Endothelial cell of umbilical vein (primary cell): ENCODE data around the gene H1-8. TPM values are rescaled to one million over a fixed set of nuclear protein-coding genes. Genes with fewer than 3 reads are reported as not detected.
A peak's percentile ranks its signal among the peaks of the same experiment; 100 is the strongest.

ENCODE experiments used
- BruUV-seq: library from RNA; stranded (reverse); fragments of 400-500 nt; replicated peaks from 2 replicates; lab custom pipeline; 2021; lab: Mats Ljungman, UMichigan
- CTCF ChIA-PET: fragments of 300-600, 350-600 bp; sonication (Branson Sonifier 250); formaldehyde crosslinking; loops from one replicate; lab custom pipeline; 2021; ENCODE audit warnings: antibody characterized with exemption, inconsistent platforms; lab: Charles Lee
- POLR2A ChIA-PET: fragments of 300-600, 350-600 bp; sonication (Branson Sonifier 250); formaldehyde crosslinking; loops from one replicate; lab custom pipeline; 2021; ENCODE audit warnings: antibody characterized with exemption, inconsistent platforms; lab: Charles Lee
- DNase-seq: peaks from one replicate; pipeline ENCODE4 v3.0.0-alpha.2; 2011; ENCODE audit warnings: low read depth, low spot score
- FAIRE-seq: peaks from 2 replicates; lab custom pipeline; 2011; peaks lifted over from hg19 to GRCh38; lab: Jason Lieb, UNC
- H2AFZ ChIP-seq: 2 replicates; pipeline ENCODE4 v1.6.0; 2012; ENCODE audit warnings: low read depth, low read length, control low read depth, inconsistent platforms
- H3K27ac ChIP-seq: 2 replicates; pipeline ENCODE4 v1.5.1; 2011; ENCODE audit warnings: low read depth, mild to moderate bottlenecking, control low read depth, low read length, moderate library complexity; ENCODE audit not compliant: insufficient read depth
- H3K27me3 ChIP-seq, 2 experiments: 2 replicates each; pipeline versions ENCODE4 v1.6.0 to v1.6.1; 2011; ENCODE audit warnings: low read length in 2 of 2, mixed read lengths in 1 of 2; ENCODE audit not compliant: control insufficient read depth in 2 of 2, insufficient read depth in 2 of 2
- H3K36me3 ChIP-seq, 2 experiments: 2 replicates in 1 of 2; 3 replicates in 1 of 2; pipeline ENCODE4 v1.5.1; 2011; ENCODE audit warnings: low read length in 2 of 2, mild to moderate bottlenecking in 1 of 2, moderate library complexity in 1 of 2; ENCODE audit not compliant: control insufficient read depth in 2 of 2, insufficient read depth in 2 of 2; ENCODE audit errors: extremely low read depth in 1 of 2
- H3K4me1 ChIP-seq: 3 replicates; pipeline ENCODE4 v1.5.1; 2011; ENCODE audit warnings: mild to moderate bottlenecking, low read length; ENCODE audit not compliant: control insufficient read depth, insufficient read depth; ENCODE audit errors: extremely low read depth
- H3K4me2 ChIP-seq: 2 replicates; pipeline ENCODE4 v1.6.1; 2011; ENCODE audit warnings: low read length, control low read depth, mixed read lengths; ENCODE audit not compliant: insufficient read depth
- H3K4me3 ChIP-seq, 3 experiments: fragments of 200-600 bp in 1 of 3; sonication (generic), shearing (Covaris generic) in 1 of 3; replicated peaks in 1 of 3; 2 replicates each; pipeline ENCODE4 v1.5.1; 2011 to 2016; ENCODE audit warnings: control low read depth in 3 of 3, low read length in 3 of 3, mild to moderate bottlenecking in 2 of 3, inconsistent platforms in 1 of 3, low read depth in 1 of 3, moderate library complexity in 1 of 3; ENCODE audit not compliant: insufficient read depth in 1 of 3
- H3K79me2 ChIP-seq: 2 replicates; pipeline ENCODE4 v1.6.0; 2012; ENCODE audit warnings: low read length, inconsistent platforms; ENCODE audit not compliant: control insufficient read depth, insufficient read depth
- H3K9ac ChIP-seq: replicated peaks from 2 replicates; pipeline ENCODE3; 2011; ENCODE audit warnings: low read length, control low read depth; ENCODE audit not compliant: insufficient read depth; ENCODE audit errors: extremely low read depth
- H3K9me1 ChIP-seq: replicated peaks from 3 replicates; pipeline ENCODE4 v1.6.0; 2011; ENCODE audit warnings: mild to moderate bottlenecking, low read length; ENCODE audit not compliant: control insufficient read depth, insufficient read depth; ENCODE audit errors: extremely low read depth
- H3K9me3 ChIP-seq: replicated peaks from 2 replicates; pipeline ENCODE4 v1.5.1; 2012; ENCODE audit warnings: low read length, inconsistent platforms; ENCODE audit not compliant: control insufficient read depth, insufficient read depth
- H4K20me1 ChIP-seq: replicated peaks from 2 replicates; pipeline ENCODE3; 2011; ENCODE audit warnings: mild to moderate bottlenecking, low read length; ENCODE audit not compliant: control insufficient read depth, insufficient read depth; ENCODE audit errors: extremely low read depth
- EZH2 ChIP-seq: IDR thresholded peaks from 2 replicates; pipeline ENCODE4 v1.6.1; 2012; ENCODE audit warnings: borderline replicate concordance, low read depth, mild to moderate bottlenecking, moderate library complexity, low read length, inconsistent platforms; ENCODE audit not compliant: severe bottlenecking
- FOS ChIP-seq: IDR thresholded peaks from 2 replicates; pipeline ENCODE4 v1.6.1; 2011; ENCODE audit warnings: mild to moderate bottlenecking, low read length, moderate library complexity, borderline replicate concordance; ENCODE audit not compliant: insufficient read depth
- GATA2 ChIP-seq: IDR thresholded peaks from 2 replicates; pipeline ENCODE4 v1.7.0; 2011; ENCODE audit warnings: low read depth, mild to moderate bottlenecking, moderate library complexity, mixed read lengths, low read length; ENCODE audit not compliant: insufficient read length, insufficient read depth
- JUN ChIP-seq: IDR thresholded peaks from 2 replicates; pipeline ENCODE4 v1.6.1; 2011; ENCODE audit warnings: borderline replicate concordance, low read depth; ENCODE audit not compliant: insufficient read length, insufficient read depth
- MYC ChIP-seq: IDR thresholded peaks from one replicate; pipeline ENCODE4 v1.6.1; 2011; ENCODE audit warnings: mild to moderate bottlenecking, low read depth, low read length
- POLR2A ChIP-seq: IDR thresholded peaks from 2 replicates; pipeline ENCODE4 v1.6.1; 2012; ENCODE audit warnings: low read depth, mild to moderate bottlenecking, control low read depth, low read length
- POLR2AphosphoS5 ChIP-seq: IDR thresholded peaks from 2 replicates; pipeline ENCODE4 v1.6.1; 2012; ENCODE audit warnings: low read depth, mild to moderate bottlenecking, control low read depth, low read length, moderate library complexity; ENCODE audit not compliant: insufficient read depth
- dilution Hi-C: fragments of 300-500 bp; cut with MboI; formaldehyde crosslinking; loops from one replicate; pipeline ENCODE4 v1.15.0; 2019; ENCODE audit warnings: low sequenced_read_pairs; ENCODE audit not compliant: extremely low pct_ligation_motif_present
- intact Hi-C: fragments of 100-400 bp; cut with micrococcal nuclease; formaldehyde crosslinking; loops from one replicate; pipeline ENCODE4 v1.10.0; 2022
- polyA plus RNA-seq, 4 experiments: library from polyadenylated mRNA; depleted of rRNA in 3 of 4; stranded (reverse) in 3 of 4; unstranded in 1 of 4; fragments of >200 nt; gene quantifications; 2 replicates each; pipeline versions ENCODE4 v1.2.1 to v1.2.3, GENCODE V29; 2011 to 2012; ENCODE audit warnings: missing spikeins in 1 of 4
- total RNA-seq: library from RNA; stranded (reverse); gene quantifications from 2 replicates; pipeline ENCODE4 v1.2.3, GENCODE V29; 2021
- TF ChIP-seq, protein P1 (sequence below): IDR thresholded peaks from 2 replicates; pipeline ENCODE4 v1.6.1; 2011; ENCODE audit not compliant: insufficient read depth, insufficient read length
- TF ChIP-seq, protein P2 (sequence below), 2 donors: IDR thresholded peaks; 1 replicate in 1 of 2; 2 replicates in 1 of 2; pipeline ENCODE4 v1.5.1; 2011; ENCODE audit warnings: low read length in 2 of 2, mild to moderate bottlenecking in 2 of 2, moderate library complexity in 2 of 2, control low read depth in 1 of 2, inconsistent platforms in 1 of 2, low read depth in 1 of 2; ENCODE audit not compliant: insufficient read depth in 1 of 2; ENCODE audit errors: extremely low read depth in 1 of 2

H1-8 gene
- total and polyA plus RNA-seq, 2 donors (not counting 3 experiments of a cell fraction or from before 2014, with no cell fraction given): not detected

DNA sequence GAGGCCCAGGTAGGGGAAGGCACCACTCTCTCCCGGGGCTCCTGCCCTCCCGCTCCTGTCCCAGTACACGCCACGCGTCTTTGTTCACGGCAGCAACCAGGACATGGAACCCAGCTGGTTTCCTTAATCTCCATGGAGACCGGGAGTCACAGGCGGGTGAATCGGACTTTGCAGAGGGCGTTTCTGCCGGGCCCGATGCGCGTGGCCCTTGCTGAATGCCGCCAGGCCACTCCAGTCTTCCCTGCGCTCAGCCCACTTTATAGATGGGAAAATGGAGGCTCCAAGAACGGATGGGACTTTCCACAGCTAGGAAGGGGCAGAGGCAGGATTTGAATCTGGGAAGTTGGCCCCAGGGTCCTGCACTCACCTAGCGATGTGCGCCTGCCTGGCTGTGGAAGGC is 56.1 kb downstream of the H1-8 start:
- no peak overlapping the region for H2AFZ ChIP-seq
- H3K79me2 ChIP-seq: peaks cover 97% of the 10 kb centered on the region
- no peaks in the 10 kb centered on the region for H3K36me3 ChIP-seq
- H3K27ac ChIP-seq: peak overlapping the region; percentile 91
- H4K20me1 ChIP-seq: no peaks in the 10 kb centered on the region
- POLR2A ChIA-PET: no interaction called here
- TF ChIP-seq, protein P1, sequence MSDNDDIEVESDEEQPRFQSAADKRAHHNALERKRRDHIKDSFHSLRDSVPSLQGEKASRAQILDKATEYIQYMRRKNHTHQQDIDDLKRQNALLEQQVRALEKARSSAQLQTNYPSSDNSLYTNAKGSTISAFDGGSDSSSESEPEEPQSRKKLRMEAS: no peak
- peak; percentile 8 for TF ChIP-seq GATA2
- CTCF ChIA-PET: interaction anchor here (0.8 to 1.7 kb wide), 7 partner anchors 23 to 283 kb away, joined by 3 to 14 read pairs (median 3); a partner anchor contains a TSS
- BruUV-seq: no TSS peak
- no peaks in the 10 kb centered on the region for H3K9me1 ChIP-seq
- FAIRE-seq: no peak
- peak overlapping the region; percentile 35 for H3K4me2 ChIP-seq
- H3K9ac ChIP-seq: peak overlapping the region; percentile 69
- peaks cover 86% of the 10 kb centered on the region for H3K4me1 ChIP-seq
- peak overlapping the region in 1 of 3 experiments; percentile 8 for H3K4me3 ChIP-seq
- H3K27me3 ChIP-seq: no peaks in the 10 kb centered on the region
- no peaks in the 10 kb centered on the region for H3K9me3 ChIP-seq
- intact Hi-C loops: loop anchor here (1.0 to 5.0 kb wide), 3 partner anchors 8 to 217 kb away; no protein-coding TSS in a partner anchor
- dilution Hi-C loops: no loop called here
- peak; percentile 70 for DNase-seq

DNA sequence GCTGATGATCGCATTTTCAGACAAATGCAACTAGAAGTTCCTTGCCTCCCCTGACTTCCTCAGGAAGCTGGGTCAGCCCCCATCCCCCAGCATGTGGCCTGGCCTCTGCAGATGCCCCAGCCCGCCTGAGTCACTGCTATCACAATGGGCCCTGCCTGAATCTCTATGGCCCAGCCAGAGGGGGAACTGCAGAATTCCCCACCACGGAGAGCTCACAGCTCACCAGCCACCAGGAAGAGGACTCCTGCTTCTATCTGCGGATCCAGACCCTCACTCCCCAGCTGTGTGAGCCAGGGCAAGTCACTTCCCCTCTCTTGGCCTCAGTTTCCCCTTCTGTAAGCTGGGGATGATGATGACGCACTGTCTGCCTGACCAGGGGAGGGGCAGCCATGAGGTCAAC is 56.6 kb downstream of the H1-8 start:
- POLR2A ChIA-PET: no interaction called here
- peak overlapping the region; percentile 91 for H3K27ac ChIP-seq
- no peak overlapping the region for H2AFZ ChIP-seq
- TF ChIP-seq MYC (peak; percentile 36), POLR2A (peak; percentile 19), GATA2 (peak; percentile 58), EZH2 (no peak), POLR2AphosphoS5 (peak; percentile 87), FOS (peak; percentile 93), JUN (peak; percentile 65)
- TF ChIP-seq, protein P1: no peak
- TF ChIP-seq, protein P2, sequence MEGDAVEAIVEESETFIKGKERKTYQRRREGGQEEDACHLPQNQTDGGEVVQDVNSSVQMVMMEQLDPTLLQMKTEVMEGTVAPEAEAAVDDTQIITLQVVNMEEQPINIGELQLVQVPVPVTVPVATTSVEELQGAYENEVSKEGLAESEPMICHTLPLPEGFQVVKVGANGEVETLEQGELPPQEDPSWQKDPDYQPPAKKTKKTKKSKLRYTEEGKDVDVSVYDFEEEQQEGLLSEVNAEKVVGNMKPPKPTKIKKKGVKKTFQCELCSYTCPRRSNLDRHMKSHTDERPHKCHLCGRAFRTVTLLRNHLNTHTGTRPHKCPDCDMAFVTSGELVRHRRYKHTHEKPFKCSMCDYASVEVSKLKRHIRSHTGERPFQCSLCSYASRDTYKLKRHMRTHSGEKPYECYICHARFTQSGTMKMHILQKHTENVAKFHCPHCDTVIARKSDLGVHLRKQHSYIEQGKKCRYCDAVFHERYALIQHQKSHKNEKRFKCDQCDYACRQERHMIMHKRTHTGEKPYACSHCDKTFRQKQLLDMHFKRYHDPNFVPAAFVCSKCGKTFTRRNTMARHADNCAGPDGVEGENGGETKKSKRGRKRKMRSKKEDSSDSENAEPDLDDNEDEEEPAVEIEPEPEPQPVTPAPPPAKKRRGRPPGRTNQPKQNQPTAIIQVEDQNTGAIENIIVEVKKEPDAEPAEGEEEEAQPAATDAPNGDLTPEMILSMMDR (IDR thresholded peaks at IDR 0.05; ENCODE audit: extremely low read depth in 1 of 2, insufficient read depth in 1 of 2, low read depth in 1 of 2, low read length in 2 of 2): no peak
- H3K79me2 ChIP-seq: peaks cover 97% of the 10 kb centered on the region
- H3K4me1 ChIP-seq: peaks cover 80% of the 10 kb centered on the region
- H3K9me1 ChIP-seq: no peaks in the 10 kb centered on the region
- no peaks in the 10 kb centered on the region for H4K20me1 ChIP-seq
- dilution Hi-C loops: no loop called here
- H3K36me3 ChIP-seq: no peaks in the 10 kb centered on the region
- peak overlapping the region in 1 of 3 experiments; percentile 8 for H3K4me3 ChIP-seq
- H3K9ac ChIP-seq: peak overlapping the region; percentile 69
- FAIRE-seq (peak; percentile 98), DNase-seq (peak; percentile 94)
- no peaks in the 10 kb centered on the region for H3K9me3 ChIP-seq
- intact Hi-C loops: loop anchor here (1.0 to 5.0 kb wide), 3 partner anchors 8 to 217 kb away; no protein-coding TSS in a partner anchor
- no peaks in the 10 kb centered on the region for H3K27me3 ChIP-seq
- H3K4me2 ChIP-seq: peak overlapping the region; percentile 35
- no TSS peak for BruUV-seq
- CTCF ChIA-PET: interaction anchor here (0.6 to 1.7 kb wide), 10 partner anchors 13 to 283 kb away, joined by 3 to 14 read pairs (median 3); a partner anchor contains a TSS
